Measurements from ENCODE around the gene CCR2. TPM values are rescaled to one million over a fixed set of nuclear protein-coding genes. Genes with fewer than 3 reads are reported as not detected.

The CCR2 gene
- total and polyA plus RNA-seq, 8 donors = 1.6 to 27.0 (median 2.0) TPM

- Histone ChIP-seq H3K9me3 (no peaks in the 10 kb centered on the region), H3K27ac (peak overlapping the region in 1 of 2 donors; percentile 86), H3K4me1 (peaks cover 15 to 57% of the 10 kb centered on the region in 2 donors), H3K4me3 (no peak overlapping the region), H3K27me3 (no peaks in the 10 kb centered on the region), H3K36me3 (no peaks in the 10 kb centered on the region)
- TF ChIP-seq, protein P1, sequence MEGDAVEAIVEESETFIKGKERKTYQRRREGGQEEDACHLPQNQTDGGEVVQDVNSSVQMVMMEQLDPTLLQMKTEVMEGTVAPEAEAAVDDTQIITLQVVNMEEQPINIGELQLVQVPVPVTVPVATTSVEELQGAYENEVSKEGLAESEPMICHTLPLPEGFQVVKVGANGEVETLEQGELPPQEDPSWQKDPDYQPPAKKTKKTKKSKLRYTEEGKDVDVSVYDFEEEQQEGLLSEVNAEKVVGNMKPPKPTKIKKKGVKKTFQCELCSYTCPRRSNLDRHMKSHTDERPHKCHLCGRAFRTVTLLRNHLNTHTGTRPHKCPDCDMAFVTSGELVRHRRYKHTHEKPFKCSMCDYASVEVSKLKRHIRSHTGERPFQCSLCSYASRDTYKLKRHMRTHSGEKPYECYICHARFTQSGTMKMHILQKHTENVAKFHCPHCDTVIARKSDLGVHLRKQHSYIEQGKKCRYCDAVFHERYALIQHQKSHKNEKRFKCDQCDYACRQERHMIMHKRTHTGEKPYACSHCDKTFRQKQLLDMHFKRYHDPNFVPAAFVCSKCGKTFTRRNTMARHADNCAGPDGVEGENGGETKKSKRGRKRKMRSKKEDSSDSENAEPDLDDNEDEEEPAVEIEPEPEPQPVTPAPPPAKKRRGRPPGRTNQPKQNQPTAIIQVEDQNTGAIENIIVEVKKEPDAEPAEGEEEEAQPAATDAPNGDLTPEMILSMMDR (IDR thresholded peaks at IDR 0.05) = no peak
- DNase-seq (no peak), ATAC-seq (no peak)
- intact Hi-C loops (cut with DNase I) = no loop called here
Observed at GRCh38 chr3:46393011-46393410, 39.1 kb downstream of the CCR2 start.

DNA sequence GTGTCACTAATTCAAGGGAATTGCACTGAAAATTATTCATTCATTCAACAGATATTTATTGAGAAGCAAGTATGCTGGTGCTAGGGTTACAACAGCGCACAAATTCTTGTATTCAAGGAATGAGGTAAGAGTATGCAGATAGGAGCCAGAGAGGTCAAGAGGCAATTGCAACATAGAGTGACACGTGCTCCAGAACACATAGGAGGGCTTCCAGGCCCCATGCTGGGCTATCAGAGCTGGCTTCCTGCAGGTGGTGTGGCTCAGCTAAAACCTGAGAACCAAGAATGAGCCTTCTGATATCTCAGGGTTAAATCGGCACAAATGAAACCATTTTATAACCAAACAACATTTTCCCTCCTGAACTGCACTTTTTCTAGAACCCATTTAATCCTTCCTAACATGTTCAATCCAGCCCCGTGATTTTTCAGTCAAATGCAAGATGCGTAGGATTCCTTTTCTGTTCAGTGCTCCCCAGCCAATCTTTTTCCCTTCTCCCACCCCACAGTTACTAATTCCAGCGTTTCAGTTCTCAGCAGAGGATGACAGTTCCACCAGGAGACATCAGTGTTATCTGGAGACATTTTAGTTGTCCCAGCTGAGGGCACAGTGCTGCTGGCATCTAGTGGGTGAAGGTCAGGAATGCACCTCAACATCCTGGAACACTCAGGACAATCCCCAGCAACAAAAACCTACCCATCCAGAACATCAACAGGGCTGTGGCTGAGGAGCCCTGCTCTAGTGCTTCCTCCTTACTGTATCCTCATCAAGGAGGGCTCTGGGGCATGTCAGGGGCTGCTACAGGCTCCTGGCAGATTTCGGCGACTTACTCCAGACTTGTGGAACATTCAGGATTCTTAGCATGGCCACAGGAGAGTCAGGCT lies 39.9 kb downstream of the CCR2 start:
- no peaks in the 10 kb centered on the region for H3K36me3 ChIP-seq
- peaks cover 15 to 61% of the 10 kb centered on the region in 2 donors for H3K4me1 ChIP-seq

GRCh38 chr3:46395210-46395661 lies 41.3 kb downstream of the CCR2 start:
- Histone ChIP-seq H3K4me3 (no peak overlapping the region), H3K36me3 (no peaks in the 10 kb centered on the region), H3K27ac (peak overlapping the region in 1 of 2 donors; percentile 86), H3K27me3 (no peaks in the 10 kb centered on the region), H3K4me1 (peaks cover 23 to 76% of the 10 kb centered on the region in 2 donors), H3K9me3 (no peaks in the 10 kb centered on the region)
- DNase-seq = no peak
- intact Hi-C loops (cut with DNase I) = no loop called here
- TF ChIP-seq, protein P1 (IDR thresholded peaks at IDR 0.05) = no peak
- ATAC-seq = peak; percentile 24

More for the DNA sequence above, 39.9 kb downstream of the CCR2 start:
- H3K27me3 ChIP-seq = no peaks in the 10 kb centered on the region
- intact Hi-C loops (cut with DNase I) = no loop called here
- H3K4me3 ChIP-seq = no peak overlapping the region
- ATAC-seq = peak; percentile 84
- DNase-seq = peak in 2 of 4 donors; percentile 53 to 67
- TF ChIP-seq, protein P1 (IDR thresholded peaks at IDR 0.05) = no peak
- H3K27ac ChIP-seq = peak overlapping the region in 1 of 2 donors; percentile 86
- no peaks in the 10 kb centered on the region for H3K9me3 ChIP-seq

DNA sequence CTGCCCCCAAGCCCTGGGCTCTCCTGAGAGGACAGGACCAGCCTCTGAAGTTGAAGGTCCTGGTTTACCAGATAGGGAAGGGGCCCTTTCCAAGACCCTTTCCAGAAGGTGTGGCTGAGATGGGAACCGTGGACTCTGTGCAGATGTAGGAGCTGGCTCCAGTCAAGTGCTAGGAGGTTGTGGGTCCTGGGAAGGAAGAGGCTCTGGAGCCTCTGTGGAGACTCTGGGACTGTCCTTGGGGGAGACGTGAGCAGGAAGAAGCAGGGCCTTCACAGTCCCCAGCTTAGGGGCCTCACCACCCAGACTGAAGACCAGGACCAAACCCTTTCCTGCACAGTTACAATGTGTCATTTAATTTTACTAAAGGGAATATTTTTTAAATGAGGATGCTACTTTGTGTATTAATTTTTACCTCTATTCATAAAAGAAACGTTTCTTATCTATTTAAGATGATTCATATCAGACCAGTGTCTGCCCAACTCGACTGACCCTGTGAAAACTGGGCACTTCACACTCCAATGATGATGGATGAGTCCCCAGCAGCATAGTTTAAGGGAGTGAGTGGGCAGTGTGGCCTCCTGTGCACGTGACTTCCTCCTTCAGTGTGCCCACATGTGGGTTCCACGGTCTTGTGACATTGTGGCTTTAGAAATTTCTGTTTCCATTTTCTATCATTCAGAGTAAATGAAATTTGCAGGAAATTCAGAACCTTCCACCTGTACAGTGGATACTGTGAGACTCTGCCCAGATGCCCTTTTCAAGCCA lies 42.0 kb downstream of the CCR2 start:
- no peaks in the 10 kb centered on the region for H3K36me3 ChIP-seq
- peaks cover 30 to 83% of the 10 kb centered on the region in 2 donors for H3K4me1 ChIP-seq
- TF ChIP-seq, protein P1 (IDR thresholded peaks at IDR 0.05) = no peak
- H3K27ac ChIP-seq = peak overlapping the region in 1 of 2 donors; percentile 86
- peak; percentile 13 for ATAC-seq
- peak in 1 of 4 donors; percentile 64 for DNase-seq
- H3K27me3 ChIP-seq = no peaks in the 10 kb centered on the region
- no peak overlapping the region for H3K4me3 ChIP-seq
- H3K9me3 ChIP-seq = no peaks in the 10 kb centered on the region
- intact Hi-C loops (cut with DNase I) = no loop called here

GRCh38 chr3:46397111-46397510 lies 43.2 kb downstream of the CCR2 start:
- DNase-seq (no peak), ATAC-seq (peak; percentile 16)
- TF ChIP-seq, protein P1 (IDR thresholded peaks at IDR 0.05) = no peak
- intact Hi-C loops (cut with DNase I) = no loop called here
- H3K27me3 ChIP-seq = no peaks in the 10 kb centered on the region
- no peak overlapping the region for H3K4me3 ChIP-seq
- H3K4me1 ChIP-seq = peaks cover 30 to 83% of the 10 kb centered on the region in 2 donors
- no peaks in the 10 kb centered on the region for H3K9me3 ChIP-seq
- H3K36me3 ChIP-seq = no peaks in the 10 kb centered on the region
- H3K27ac ChIP-seq = peak overlapping the region in 1 of 2 donors; percentile 86
